Lower leg skin (tissue), 3 donors: ENCODE measurements around the gene OR7G3.

ENCODE experiments used
- POLR2A ChIP-seq, 2 donors: fragments of 450-650 bp; IDR thresholded peaks; one replicate each; pipeline ENCODE4 v1.6.1; 2016 to 2017; ENCODE audit warnings: antibody characterized with exemption in 2 of 2, mild to moderate bottlenecking in 1 of 2, moderate library complexity in 1 of 2
- TF ChIP-seq, protein P1 (sequence below), 3 donors: fragments of 450-650 bp; IDR thresholded peaks; one replicate each; pipeline ENCODE4 v1.5.1; 2016; ENCODE audit warnings: antibody characterized with exemption in 3 of 3, mild to moderate bottlenecking in 3 of 3, moderate library complexity in 2 of 3

DNA sequence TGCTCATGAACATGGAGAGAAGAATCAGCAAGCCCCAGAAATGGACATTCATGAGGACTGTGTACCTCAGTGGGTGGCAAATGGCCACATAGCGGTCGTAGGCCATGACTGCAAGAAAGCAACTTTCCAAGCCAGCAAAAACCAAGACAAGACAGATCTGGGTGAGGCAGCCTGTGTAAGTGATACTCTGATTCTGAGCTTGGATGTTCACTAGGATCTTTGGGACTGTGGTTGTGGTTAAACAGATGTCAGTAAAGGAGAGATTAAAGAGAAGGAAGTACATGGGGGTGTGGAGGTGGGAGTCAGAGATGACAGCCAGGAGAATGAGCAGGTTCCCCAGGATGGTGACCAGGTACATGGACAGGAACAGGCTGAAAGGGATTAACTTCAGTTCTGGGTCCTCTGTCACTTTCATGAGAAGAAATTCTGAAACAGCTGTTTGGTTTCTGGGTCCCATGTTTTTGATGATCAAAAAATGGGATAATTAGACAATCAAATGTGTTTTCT, 11.4 kb downstream of the OR7G3 start, which contains the start of gene OR7G1:
- TF ChIP-seq, protein P1, sequence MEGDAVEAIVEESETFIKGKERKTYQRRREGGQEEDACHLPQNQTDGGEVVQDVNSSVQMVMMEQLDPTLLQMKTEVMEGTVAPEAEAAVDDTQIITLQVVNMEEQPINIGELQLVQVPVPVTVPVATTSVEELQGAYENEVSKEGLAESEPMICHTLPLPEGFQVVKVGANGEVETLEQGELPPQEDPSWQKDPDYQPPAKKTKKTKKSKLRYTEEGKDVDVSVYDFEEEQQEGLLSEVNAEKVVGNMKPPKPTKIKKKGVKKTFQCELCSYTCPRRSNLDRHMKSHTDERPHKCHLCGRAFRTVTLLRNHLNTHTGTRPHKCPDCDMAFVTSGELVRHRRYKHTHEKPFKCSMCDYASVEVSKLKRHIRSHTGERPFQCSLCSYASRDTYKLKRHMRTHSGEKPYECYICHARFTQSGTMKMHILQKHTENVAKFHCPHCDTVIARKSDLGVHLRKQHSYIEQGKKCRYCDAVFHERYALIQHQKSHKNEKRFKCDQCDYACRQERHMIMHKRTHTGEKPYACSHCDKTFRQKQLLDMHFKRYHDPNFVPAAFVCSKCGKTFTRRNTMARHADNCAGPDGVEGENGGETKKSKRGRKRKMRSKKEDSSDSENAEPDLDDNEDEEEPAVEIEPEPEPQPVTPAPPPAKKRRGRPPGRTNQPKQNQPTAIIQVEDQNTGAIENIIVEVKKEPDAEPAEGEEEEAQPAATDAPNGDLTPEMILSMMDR (IDR thresholded peaks at IDR 0.05), result no peak
- no peak for TF ChIP-seq POLR2A (IDR thresholded peaks at IDR 0.05)
